C4-2B (cell line): ENCODE data around the gene COG5.

ENCODE experiments used
- CTCF ChIP-seq: fragments of 450-650 bp; conservative IDR thresholded peaks from 2 replicates; pipeline ENCODE4 v1.5.1; 2017; ENCODE audit warnings: mild to moderate bottlenecking
- ZFX ChIP-seq: fragments of 450-650 bp; IDR thresholded peaks from 2 replicates; pipeline ENCODE4 v1.6.1; 2017

DNA sequence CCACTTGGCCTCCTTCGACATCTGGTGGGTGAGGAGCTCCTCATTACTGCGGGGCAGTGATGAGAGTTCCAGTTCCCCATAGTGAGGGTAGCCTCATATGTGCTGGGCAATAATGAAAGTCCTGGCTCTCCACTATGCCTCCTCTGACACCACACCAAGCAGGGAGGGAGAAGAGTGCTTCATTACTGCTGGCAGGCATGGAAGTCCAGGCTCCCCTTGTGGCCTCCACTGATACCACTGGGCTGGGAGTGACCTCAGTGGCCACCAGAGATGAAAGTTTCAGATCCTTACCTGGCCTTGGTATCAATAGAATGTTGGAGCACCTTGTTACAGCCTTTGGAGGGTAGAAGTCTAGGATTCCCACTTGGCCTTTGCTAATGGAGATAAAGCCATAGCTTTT is 6.6 kb upstream of the COG5 start:
- TF ChIP-seq CTCF (no peak), ZFX (no peak)
